OCI-LY3 (cell line): ENCODE data around the gene FANK1.

Source experiments
- H2AFZ ChIP-seq: fragments of 200-600, 300-600 bp; shearing (Covaris generic); 2 replicates; pipeline ENCODE4 v1.6.0; 2014; ENCODE audit warnings: antibody characterized with exemption, low read depth, low read length
- H3K27ac ChIP-seq: fragments of 200-600, 300-600 bp; sonication (generic); 2 replicates; pipeline ENCODE4 v1.5.1; 2014; ENCODE audit warnings: mild to moderate bottlenecking, low read length, moderate library complexity, mixed read lengths
- H3K27me3 ChIP-seq: fragments of 200-600, 300-600 bp; sonication (generic); 2 replicates; pipeline ENCODE4 v1.6.1; 2014; ENCODE audit warnings: low read depth, low read length, mixed read lengths
- H3K36me3 ChIP-seq: fragments of 200-600, 300-600 bp; sonication (generic); replicated peaks from 2 replicates; pipeline ENCODE3; 2014; ENCODE audit warnings: low read depth, low read length, mixed read lengths
- H3K4me1 ChIP-seq: fragments of 300-600, 200-600 bp; sonication (generic); 2 replicates; pipeline ENCODE4 v1.6.1; 2014; ENCODE audit warnings: low read length, mixed read lengths
- H3K4me2 ChIP-seq: fragments of 200-600, 300-600 bp; sonication (generic); 2 replicates; pipeline ENCODE4 v1.6.1; 2014; ENCODE audit warnings: low read length, mixed read lengths
- H3K4me3 ChIP-seq: fragments of 300-600, 200-600 bp; sonication (generic); 2 replicates; pipeline ENCODE4 v1.5.1; 2014; ENCODE audit warnings: antibody characterized with exemption, mild to moderate bottlenecking, low read length, moderate library complexity
- H3K79me2 ChIP-seq: fragments of 300-600, 200-600 bp; shearing (Covaris generic); 2 replicates; pipeline ENCODE4 v1.6.1; 2014; ENCODE audit warnings: mild to moderate bottlenecking, low read length, mixed read lengths
- H3K9ac ChIP-seq: fragments of 300-600, 200-600 bp; shearing (Covaris generic); 2 replicates; pipeline ENCODE4 v1.6.0; 2014; ENCODE audit warnings: mild to moderate bottlenecking, low read length, moderate library complexity
- H3K9me3 ChIP-seq: fragments of 200-600, 300-600 bp; shearing (Covaris generic); 2 replicates; pipeline ENCODE4 v1.6.1; 2014; ENCODE audit warnings: low read length, mixed read lengths; ENCODE audit not compliant: insufficient read depth
- H4K20me1 ChIP-seq: fragments of 200-600, 300-600 bp; sonication (generic); 2 replicates; pipeline ENCODE4 v1.6.1; 2016; ENCODE audit warnings: low read length, mixed read lengths; ENCODE audit not compliant: insufficient read depth
- CTCF ChIP-seq: fragments of 200-600, 300-600 bp; sonication (generic); IDR thresholded peaks from 2 replicates; pipeline ENCODE4 v1.5.1; 2014; ENCODE audit warnings: antibody characterized with exemption, low read length, low read depth
- EZH2phosphoT487 ChIP-seq: fragments of 200-600 bp; shearing (Covaris generic); IDR thresholded peaks from 2 replicates; pipeline ENCODE4 v1.6.1; 2018; ENCODE audit warnings: antibody characterized with exemption, mixed run types, low read depth

FANK1 gene

GRCh38 chr10:125871338-125871737 lies 25.0 kb upstream of the FANK1 start:
- no peak overlapping the region for H3K4me2 ChIP-seq
- H3K4me3 ChIP-seq, result no peak overlapping the region
- no peak overlapping the region for H3K27ac ChIP-seq
- no peak overlapping the region for H2AFZ ChIP-seq
- peaks cover 12% of the 10 kb centered on the region for H3K36me3 ChIP-seq
- no peak for TF ChIP-seq EZH2phosphoT487
- no peak for TF ChIP-seq CTCF
- H3K79me2 ChIP-seq, result no peaks in the 10 kb centered on the region
- no peaks in the 10 kb centered on the region for H3K9me3 ChIP-seq
- no peaks in the 10 kb centered on the region for H4K20me1 ChIP-seq
- H3K27me3 ChIP-seq, result no peaks in the 10 kb centered on the region
- no peak overlapping the region for H3K9ac ChIP-seq
- H3K4me1 ChIP-seq, result no peaks in the 10 kb centered on the region

GRCh38 chr10:125878957-125879835 lies 17.2 kb upstream of the FANK1 start:
- TF ChIP-seq CTCF (no peak), EZH2phosphoT487 (no peak)
- H4K20me1 ChIP-seq, result no peaks in the 10 kb centered on the region
- no peak overlapping the region for H3K27ac ChIP-seq
- no peaks in the 10 kb centered on the region for H3K27me3 ChIP-seq
- H3K9me3 ChIP-seq, result peaks cover 3% of the 10 kb centered on the region; the same call in 1 of the 2 replicates
- H3K36me3 ChIP-seq, result peaks cover 36% of the 10 kb centered on the region
- no peak overlapping the region for H3K4me2 ChIP-seq
- H3K9ac ChIP-seq, result no peak overlapping the region
- no peak overlapping the region for H2AFZ ChIP-seq
- no peaks in the 10 kb centered on the region for H3K4me1 ChIP-seq
- H3K79me2 ChIP-seq, result no peaks in the 10 kb centered on the region
- H3K4me3 ChIP-seq, result no peak overlapping the region

GRCh38 chr10:125880719-125881118 lies 15.6 kb upstream of the FANK1 start:
- H3K4me3 ChIP-seq, result no peak overlapping the region
- H3K36me3 ChIP-seq, result peaks cover 30% of the 10 kb centered on the region
- H3K9ac ChIP-seq, result no peak overlapping the region
- H3K9me3 ChIP-seq, result peaks cover 3% of the 10 kb centered on the region; the same call in 1 of the 2 replicates
- no peak for TF ChIP-seq CTCF
- H3K4me2 ChIP-seq, result no peak overlapping the region
- no peaks in the 10 kb centered on the region for H3K4me1 ChIP-seq
- no peaks in the 10 kb centered on the region for H4K20me1 ChIP-seq
- H3K27ac ChIP-seq, result no peak overlapping the region
- H3K79me2 ChIP-seq, result no peaks in the 10 kb centered on the region
- no peaks in the 10 kb centered on the region for H3K27me3 ChIP-seq
- no peak overlapping the region for H2AFZ ChIP-seq

GRCh38 chr10:125881192-125881591 lies 15.2 kb upstream of the FANK1 start, which contains the start of gene DHX32:
TSS of gene DHX32 (minus strand) at chr10:125881292. CDS start at chr10:125880824, 468 bp downstream.
- Histone ChIP-seq H3K79me2 (no peaks in the 10 kb centered on the region), H3K4me1 (no peaks in the 10 kb centered on the region), H4K20me1 (no peaks in the 10 kb centered on the region), H3K9ac (no peak within 1 kb of the TSS), H3K9me3 (peaks cover 3% of the 10 kb centered on the region; the same call in 1 of the 2 replicates), H3K36me3 (peaks cover 26% of the 10 kb centered on the region), H3K4me2 (no peak within 1 kb of the TSS), H3K4me3 (no peak within 1 kb of the TSS), H2AFZ (no peak within 1 kb of the TSS), H3K27me3 (no peaks in the 10 kb centered on the region), H3K27ac (no peak within 1 kb of the TSS)
- TF ChIP-seq CTCF (no peak), EZH2phosphoT487 (no peak)
